PC-9 (cell line): Measurements from ENCODE around the gene PABPN1L.

Experiments used
- CTCF ChIP-seq: fragments of 200-600 bp; sonication (generic); conservative IDR thresholded peaks from 2 replicates; pipeline ENCODE4 v1.6.1; 2017; ENCODE audit warnings: mixed run types, antibody characterized with exemption, mild to moderate bottlenecking, moderate library complexity
- EZH2 ChIP-seq: fragments of 200-600 bp; sonication (generic); IDR thresholded peaks from 2 replicates; pipeline ENCODE4 v1.8.0; 2017; ENCODE audit warnings: antibody characterized with exemption, low read depth

- TF ChIP-seq CTCF: no peak
- no peak for TF ChIP-seq EZH2
Measured at GRCh38 chr16:88883117-88883895, 16.8 kb upstream of the PABPN1L start.
